Activated T-cell treated with anti-CD3 and anti-CD28 coated beads, Interleukin-2, amount 50 U/mL, for 24 hours (primary cell): Measurements from ENCODE around the gene OR1I1.
"Not testable (repeated sequence)": the region's sequence is repeated elsewhere in the genome, so short reads cannot be mapped to it uniquely, and the experiment has no call there.

Experiments used
- DNase-seq: peaks from one replicate; pipeline ENCODE4 v3.0.0-alpha.2; 2020
- H3K27ac Mint-ChIP-seq: 2 replicates; pipeline ENCODE4 v1.8.0; 2020; ENCODE audit warnings: mild to moderate bottlenecking, mixed read lengths
- H3K27me3 Mint-ChIP-seq: 2 replicates; pipeline ENCODE4 v1.8.0; 2020; ENCODE audit warnings: mixed read lengths
- H3K36me3 Mint-ChIP-seq: 2 replicates; pipeline ENCODE4 v1.8.0; 2020; ENCODE audit warnings: low read depth, mixed read lengths
- H3K4me1 Mint-ChIP-seq: 2 replicates; pipeline ENCODE4 v1.8.0; 2020; ENCODE audit warnings: low read depth, mixed read lengths
- H3K4me3 Mint-ChIP-seq: 2 replicates; pipeline ENCODE4 v1.8.0; 2020; ENCODE audit warnings: mild to moderate bottlenecking, moderate library complexity, mixed read lengths
- H3K9me3 Mint-ChIP-seq: 2 replicates; pipeline ENCODE4 v1.8.0; 2020; ENCODE audit warnings: mixed read lengths

OR1I1 gene, protein sequence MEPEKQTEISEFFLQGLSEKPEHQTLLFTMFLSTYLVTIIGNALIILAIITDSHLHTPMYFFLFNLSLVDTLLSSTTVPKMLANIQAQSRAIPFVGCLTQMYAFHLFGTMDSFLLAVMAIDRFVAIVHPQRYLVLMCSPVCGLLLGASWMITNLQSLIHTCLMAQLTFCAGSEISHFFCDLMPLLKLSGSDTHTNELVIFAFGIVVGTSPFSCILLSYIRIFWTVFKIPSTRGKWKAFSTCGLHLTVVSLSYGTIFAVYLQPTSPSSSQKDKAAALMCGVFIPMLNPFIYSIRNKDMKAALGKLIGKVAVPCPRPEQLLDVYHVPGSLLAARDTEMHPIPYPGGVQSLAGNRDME

DNA sequence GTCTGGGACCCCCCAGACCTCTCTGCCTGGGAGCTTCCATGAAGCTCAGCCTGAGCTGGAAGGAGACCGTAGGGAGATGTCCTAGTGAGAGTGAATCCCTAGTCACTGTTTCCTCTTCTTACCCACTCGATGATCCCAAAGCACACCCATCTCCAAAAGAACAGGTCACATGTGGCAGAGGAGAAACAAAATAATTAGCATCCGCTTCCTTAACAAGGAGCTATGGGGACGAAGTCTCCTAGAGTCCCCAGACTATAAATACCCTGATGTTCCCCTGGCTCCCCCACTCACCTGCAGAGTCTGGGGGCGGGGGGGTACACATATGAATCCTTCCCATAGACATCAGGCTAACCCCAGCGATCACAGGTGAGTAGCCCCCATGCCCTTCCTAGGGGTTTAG lies at the start of gene OR1I1:
Gene OR1I1, plus strand, starts transcription at position 301 of the 400 bp plus-strand sequence. CDS start 4,855 bp downstream, outside the sequence.
- no peak for DNase-seq
- Mint-ChIP-seq H3K4me1 (no peaks in the 10 kb centered on the region), H3K9me3 (no peaks in the 10 kb centered on the region), H3K36me3 (no peaks in the 10 kb centered on the region), H3K27ac (no peak within 1 kb of the TSS), H3K4me3 (no peak within 1 kb of the TSS), H3K27me3 (peaks cover 38% of the 10 kb centered on the region)

DNA sequence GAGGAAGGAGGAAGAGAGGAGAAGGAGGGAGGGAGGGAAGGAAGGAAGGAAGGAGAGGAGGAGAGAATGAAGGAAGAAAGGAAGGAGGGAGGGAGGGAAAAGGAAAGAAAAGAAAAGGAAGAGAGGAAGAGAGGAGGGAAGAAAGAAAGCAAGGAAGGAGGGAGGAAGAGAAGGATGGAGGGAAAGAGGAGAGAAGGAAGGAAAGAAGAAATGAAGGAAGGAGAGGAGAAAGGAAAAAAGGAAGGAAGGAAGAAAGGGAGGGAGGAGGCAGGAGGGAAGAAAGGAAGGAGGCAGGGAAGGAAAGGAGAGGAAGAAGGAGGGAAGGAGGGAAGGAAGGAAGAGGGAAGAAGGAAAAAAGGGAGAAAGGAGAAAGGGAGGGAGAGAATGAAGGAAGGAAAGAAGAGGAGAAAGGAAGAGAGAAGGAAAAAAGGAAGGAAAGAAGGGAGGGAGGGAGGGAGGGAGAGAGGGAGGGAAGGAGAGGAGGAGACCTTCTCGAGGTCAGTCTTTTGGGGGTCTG lies 46.2 kb upstream of the OR1I1 start:
- Mint-ChIP-seq H3K36me3 (no peaks in the 10 kb centered on the region), H3K4me3 (no peak overlapping the region), H3K9me3 (no peaks in the 10 kb centered on the region), H3K27me3 (peaks cover 30% of the 10 kb centered on the region), H3K27ac (no peak overlapping the region), H3K4me1 (no peaks in the 10 kb centered on the region)
- no peak for DNase-seq

DNA sequence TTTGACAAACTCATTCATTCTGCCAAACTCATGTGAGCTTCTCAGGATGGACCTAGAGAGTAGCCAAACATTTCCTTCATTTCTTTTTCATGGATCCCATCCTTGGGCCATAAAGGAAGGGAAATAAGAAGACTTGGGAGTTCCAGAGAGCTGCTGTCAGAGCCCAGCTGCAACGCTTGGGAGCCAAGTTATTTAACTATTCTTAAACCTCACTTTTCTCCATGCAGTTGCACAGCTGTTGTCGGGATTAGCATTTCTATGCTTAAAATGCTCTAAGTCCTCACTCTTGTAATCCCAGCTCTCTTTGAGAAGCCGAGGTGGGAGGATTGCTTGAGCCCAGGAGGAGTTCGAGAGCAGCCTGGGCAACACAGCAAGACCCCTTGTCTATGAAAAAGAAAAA lies 44.4 kb upstream of the OR1I1 start:
- no peaks in the 10 kb centered on the region for H3K4me1 Mint-ChIP-seq
- peaks cover 24% of the 10 kb centered on the region for H3K27me3 Mint-ChIP-seq
- H3K9me3 Mint-ChIP-seq = no peaks in the 10 kb centered on the region
- no peak overlapping the region for H3K27ac Mint-ChIP-seq
- DNase-seq = no peak
- no peak overlapping the region for H3K4me3 Mint-ChIP-seq
- H3K36me3 Mint-ChIP-seq = no peaks in the 10 kb centered on the region

DNA sequence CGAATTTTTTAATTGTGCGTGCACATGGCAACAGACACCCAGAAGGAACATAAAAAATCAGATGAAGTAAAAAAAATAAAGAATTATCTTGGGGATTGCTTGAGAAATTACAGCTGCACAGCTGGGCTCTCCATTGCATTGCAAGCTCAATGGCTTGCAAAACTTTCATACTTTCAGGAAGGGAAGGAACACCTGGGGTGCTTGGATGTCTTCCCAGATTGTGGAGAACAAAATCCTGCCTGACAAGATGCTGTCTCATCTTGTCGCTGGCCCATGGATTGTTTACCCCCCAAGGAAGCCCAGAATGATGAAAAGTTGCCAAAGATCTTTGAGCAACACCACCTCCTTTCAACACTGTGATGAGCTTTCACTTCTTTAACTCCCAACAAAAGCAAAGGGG lies 43.7 kb upstream of the OR1I1 start:
- Mint-ChIP-seq H3K9me3 (no peaks in the 10 kb centered on the region), H3K4me3 (no peak overlapping the region), H3K27me3 (peaks cover 25% of the 10 kb centered on the region), H3K27ac (no peak overlapping the region), H3K36me3 (no peaks in the 10 kb centered on the region), H3K4me1 (no peaks in the 10 kb centered on the region)
- DNase-seq = no peak

DNA sequence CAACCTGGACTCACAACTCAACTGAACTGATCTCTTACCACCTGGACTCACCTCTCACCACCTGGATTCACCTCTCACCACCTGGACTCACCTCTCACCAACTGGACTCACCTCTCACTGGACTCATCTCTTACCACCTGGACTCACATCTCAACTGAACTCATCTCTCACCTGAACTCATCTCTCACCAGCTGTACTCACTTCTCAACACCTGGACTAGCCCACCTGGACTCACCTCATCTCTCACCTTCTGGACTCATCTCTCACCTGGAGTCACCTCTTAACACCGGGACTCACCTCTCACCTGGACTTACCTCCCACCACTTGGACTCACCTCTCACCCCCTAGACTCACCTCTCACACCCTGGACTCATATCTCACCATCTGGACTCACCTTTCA lies 40.0 kb upstream of the OR1I1 start:
- Mint-ChIP-seq H3K36me3 (no peaks in the 10 kb centered on the region), H3K4me3 (no peak overlapping the region), H3K4me1 (no peaks in the 10 kb centered on the region), H3K27me3 (peaks cover 36% of the 10 kb centered on the region), H3K27ac (no peak overlapping the region), H3K9me3 (no peaks in the 10 kb centered on the region)
- no peak for DNase-seq

DNA sequence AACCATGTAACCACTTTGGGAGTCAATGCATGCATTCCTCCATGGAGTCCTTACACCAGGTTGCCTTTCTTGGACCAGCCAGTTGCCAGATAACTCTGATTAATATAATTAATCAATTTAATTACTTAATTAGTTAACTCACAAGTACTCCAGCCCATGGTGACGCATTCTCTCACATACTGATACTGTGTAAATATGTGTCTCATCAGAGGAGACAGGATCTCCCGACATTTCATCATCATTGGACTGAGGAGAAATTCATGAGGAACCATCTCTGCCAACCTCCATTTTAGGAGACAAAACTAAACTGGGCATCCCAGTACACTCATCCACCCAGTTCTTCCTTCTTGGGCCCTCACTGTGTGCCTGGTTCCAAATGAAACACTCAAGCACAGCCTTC lies 39.2 kb upstream of the OR1I1 start:
- Mint-ChIP-seq H3K36me3 (no peaks in the 10 kb centered on the region), H3K27ac (no peak overlapping the region), H3K4me3 (no peak overlapping the region), H3K9me3 (no peaks in the 10 kb centered on the region), H3K4me1 (no peaks in the 10 kb centered on the region), H3K27me3 (peaks cover 40% of the 10 kb centered on the region)
- no peak for DNase-seq

DNA sequence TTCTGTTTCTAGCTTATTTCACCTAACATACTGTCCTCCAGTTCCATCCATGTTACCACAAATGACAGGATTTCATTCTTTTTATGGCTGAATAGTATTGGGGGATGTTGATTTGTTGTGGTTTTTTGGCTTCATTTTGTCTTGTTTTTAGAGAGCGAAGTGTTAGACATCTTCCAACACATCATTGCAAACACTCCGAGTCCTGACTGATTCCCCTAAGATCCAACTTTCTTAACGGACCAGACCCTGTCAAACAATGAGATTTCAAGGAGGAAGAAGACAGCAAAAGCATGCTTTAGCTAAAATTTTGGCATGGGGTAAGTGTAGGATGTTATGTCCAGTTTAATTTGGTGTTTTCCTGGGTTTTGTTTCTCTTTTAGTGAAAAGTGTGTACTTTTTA lies 36.5 kb upstream of the OR1I1 start:
- H3K4me1 Mint-ChIP-seq = no peaks in the 10 kb centered on the region
- H3K9me3 Mint-ChIP-seq = no peaks in the 10 kb centered on the region
- H3K27ac Mint-ChIP-seq = no peak overlapping the region
- no peak for DNase-seq
- H3K27me3 Mint-ChIP-seq = peaks cover 45% of the 10 kb centered on the region
- H3K4me3 Mint-ChIP-seq = no peak overlapping the region
- H3K36me3 Mint-ChIP-seq = no peaks in the 10 kb centered on the region

DNA sequence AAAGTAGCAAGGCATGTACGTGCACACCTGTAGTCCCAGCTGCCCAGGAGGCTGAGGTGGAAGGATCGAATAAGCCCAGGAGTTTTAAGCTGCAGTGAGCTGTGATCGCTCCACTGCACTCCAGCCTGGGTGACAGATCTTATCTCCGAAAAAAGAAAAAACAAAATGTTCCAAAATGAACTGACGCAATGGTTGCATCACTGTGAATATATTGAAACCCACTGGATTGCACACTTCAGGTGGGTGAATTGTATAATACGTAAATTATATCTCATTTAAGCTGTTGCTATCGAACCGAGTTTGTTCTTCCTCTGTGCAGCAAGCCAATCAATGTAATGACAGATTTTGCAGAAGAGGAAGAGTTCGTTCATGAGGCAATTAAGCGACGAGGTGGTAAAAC lies 34.3 kb upstream of the OR1I1 start:
- H3K4me1 Mint-ChIP-seq = no peaks in the 10 kb centered on the region
- H3K36me3 Mint-ChIP-seq = no peaks in the 10 kb centered on the region
- H3K27ac Mint-ChIP-seq = no peak overlapping the region
- DNase-seq = no peak
- peaks cover 60% of the 10 kb centered on the region for H3K27me3 Mint-ChIP-seq
- H3K9me3 Mint-ChIP-seq = no peaks in the 10 kb centered on the region
- H3K4me3 Mint-ChIP-seq = no peak overlapping the region

DNA sequence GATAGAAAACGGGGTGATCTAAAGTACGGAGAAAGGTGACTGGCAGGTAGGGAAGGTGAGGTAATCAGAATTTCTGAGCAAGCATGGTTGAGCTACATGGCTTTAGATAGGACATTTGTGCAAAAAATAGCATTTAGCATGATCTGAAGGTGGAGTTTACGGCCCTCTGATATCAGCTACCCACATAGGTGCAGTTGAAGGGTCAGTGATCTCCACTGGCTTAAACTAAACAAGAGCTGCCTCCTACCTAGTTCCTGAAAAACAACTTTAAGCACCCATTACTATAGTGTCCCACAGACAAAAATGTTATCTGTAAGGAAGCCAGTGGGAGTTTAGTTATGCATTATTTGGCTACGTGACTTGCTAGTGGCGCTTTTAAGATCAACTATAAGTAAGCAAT lies 33.9 kb upstream of the OR1I1 start:
- Mint-ChIP-seq H3K27me3 (peaks cover 57% of the 10 kb centered on the region), H3K9me3 (no peaks in the 10 kb centered on the region), H3K36me3 (no peaks in the 10 kb centered on the region), H3K27ac (no peak overlapping the region), H3K4me3 (no peak overlapping the region), H3K4me1 (no peaks in the 10 kb centered on the region)
- no peak for DNase-seq

DNA sequence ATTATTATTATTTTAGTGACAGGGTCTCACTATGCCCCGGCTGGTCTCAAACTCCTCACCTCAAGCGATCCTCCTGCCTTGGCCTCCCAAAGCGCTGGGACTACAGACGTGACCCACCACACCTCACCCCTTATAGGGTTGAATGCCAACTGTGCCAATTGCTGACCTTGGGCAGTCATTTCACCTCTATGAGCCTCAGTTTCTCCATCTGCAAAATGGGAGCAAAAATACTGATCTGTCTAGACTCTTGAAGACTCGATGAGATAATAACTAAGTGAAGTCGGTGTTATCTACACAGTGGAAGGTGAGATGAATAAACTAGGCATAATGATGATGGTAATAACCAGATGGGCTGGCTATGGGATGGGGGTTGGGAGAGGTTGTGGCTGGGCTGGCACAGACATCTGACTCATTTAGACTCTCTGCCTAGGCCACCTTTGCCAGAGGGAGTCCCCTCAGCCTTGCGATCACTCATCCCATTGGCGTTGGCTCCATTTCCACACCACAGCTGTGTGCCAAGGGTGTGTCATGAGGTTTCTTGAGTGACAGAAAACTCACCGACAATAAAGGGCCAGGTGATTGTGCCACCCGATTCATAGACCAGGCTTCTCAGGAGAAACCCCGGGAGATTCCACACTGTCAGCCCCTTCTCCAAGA lies 33.0 kb upstream of the OR1I1 start, which contains the start of gene CASP14:
Gene CASP14, plus strand, starts transcription at position 596 of the 657 bp plus-strand sequence. CDS start 2,772 bp downstream, outside the sequence.
- Mint-ChIP-seq H3K4me1 (no peaks in the 10 kb centered on the region), H3K4me3 (no peak within 1 kb of the TSS), H3K27ac (no peak within 1 kb of the TSS), H3K36me3 (no peaks in the 10 kb centered on the region), H3K9me3 (no peaks in the 10 kb centered on the region), H3K27me3 (peaks cover 53% of the 10 kb centered on the region)
- no peak for DNase-seq

DNA sequence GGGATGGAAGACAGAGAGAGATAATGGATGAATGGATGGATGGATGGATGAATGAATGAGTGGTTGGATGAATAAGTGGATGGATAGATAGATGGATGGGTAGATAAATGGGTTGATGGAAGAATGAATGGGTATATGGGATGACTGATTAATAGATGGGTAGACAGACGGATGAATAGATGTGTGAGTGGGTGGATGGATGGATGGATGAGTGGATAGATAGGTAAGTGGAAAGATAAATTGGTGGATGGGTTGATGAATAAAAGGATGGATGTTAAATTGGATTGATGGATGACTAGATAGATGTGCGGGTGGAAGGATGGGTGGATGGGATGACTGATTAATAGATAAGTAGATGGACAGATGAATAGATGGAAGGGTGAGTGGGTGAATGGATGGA lies 31.4 kb upstream of the OR1I1 start:
- Mint-ChIP-seq H3K4me3 (no peak overlapping the region), H3K27me3 (peaks cover 41% of the 10 kb centered on the region), H3K9me3 (no peaks in the 10 kb centered on the region), H3K4me1 (no peaks in the 10 kb centered on the region), H3K36me3 (no peaks in the 10 kb centered on the region), H3K27ac (no peak overlapping the region)
- no peak for DNase-seq

DNA sequence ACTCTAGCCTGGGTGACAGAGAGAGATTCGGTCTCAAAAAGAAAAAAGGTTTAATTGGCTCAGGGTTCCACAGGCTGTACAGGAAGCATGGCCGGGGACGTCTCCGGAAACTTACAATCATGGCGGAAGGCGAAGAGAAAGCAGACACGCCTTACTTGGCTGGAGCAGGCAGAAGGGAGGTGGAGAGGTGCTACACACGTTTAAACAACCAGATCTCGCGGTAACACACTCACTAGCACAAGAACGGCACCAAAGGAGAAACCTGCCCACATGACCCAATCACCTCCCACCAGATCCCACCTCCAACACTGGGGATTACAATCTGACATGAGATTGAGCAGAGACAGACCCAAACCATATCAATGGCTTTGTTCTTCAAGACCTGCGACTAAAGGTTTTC lies 20.0 kb upstream of the OR1I1 start:
- Mint-ChIP-seq H3K36me3 (no peaks in the 10 kb centered on the region), H3K4me3 (no peak overlapping the region), H3K27me3 (peaks cover 43% of the 10 kb centered on the region), H3K9me3 (no peaks in the 10 kb centered on the region), H3K4me1 (no peaks in the 10 kb centered on the region), H3K27ac (no peak overlapping the region)
- DNase-seq = no peak

DNA sequence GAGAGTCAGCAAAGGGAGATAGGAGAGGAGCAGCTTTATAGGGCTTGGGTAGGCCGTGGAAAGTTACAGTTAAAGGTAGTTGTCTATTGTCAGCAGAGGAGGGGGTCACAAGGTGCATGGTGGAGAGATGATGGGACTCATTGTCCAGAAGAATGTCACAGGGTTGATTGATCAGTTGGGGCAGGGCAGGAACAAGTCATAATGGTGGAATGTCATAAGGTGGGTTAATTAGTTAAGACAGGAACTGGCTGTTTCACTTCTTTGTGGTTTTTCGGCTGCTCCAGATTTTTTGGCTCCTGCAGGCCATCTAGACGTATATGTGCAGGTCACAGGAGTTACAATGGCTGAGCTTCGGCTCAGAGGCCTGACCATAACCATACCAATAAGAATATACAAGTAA lies 11.6 kb upstream of the OR1I1 start:
- H3K27ac Mint-ChIP-seq, H3K4me3 Mint-ChIP-seq, DNase-seq, H3K9me3 Mint-ChIP-seq, H3K4me1 Mint-ChIP-seq, H3K36me3 Mint-ChIP-seq: not testable (repeated sequence)
- H3K27me3 Mint-ChIP-seq = peaks cover 10% of the 10 kb centered on the region

DNA sequence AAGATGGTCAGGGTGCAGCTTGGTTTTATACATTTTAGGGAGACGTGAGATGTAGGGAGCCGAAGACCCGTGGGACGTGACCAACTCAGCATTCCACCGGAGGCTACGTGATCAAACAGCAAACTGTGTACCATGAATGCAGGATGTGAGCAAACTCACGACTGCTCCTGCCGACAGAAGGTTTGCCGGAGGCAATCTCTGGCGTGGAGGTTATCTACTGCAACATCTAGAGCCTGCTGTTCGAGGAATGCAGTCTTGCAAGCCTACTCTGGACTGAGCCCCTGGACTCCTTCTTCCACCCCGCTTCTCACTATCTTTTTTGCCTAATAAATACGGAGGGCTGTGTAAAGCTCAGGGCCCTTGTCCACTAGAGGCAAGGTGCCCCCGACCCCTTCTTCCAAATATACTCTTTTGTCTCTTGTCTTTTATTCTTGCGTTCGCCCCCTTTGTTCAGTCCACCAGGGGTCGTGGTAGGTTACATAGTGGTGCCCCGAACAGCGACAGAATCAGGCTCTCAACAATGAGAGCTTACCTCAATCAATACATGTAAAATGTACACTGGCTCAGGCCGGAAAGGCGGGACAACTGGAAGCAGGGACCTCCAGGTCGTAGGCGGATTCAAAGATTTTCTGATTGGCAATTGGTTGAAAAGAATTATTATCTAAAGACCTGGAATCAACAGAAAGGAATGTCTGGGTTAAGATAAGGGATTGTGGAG lies 8.9 kb upstream of the OR1I1 start:
- H3K4me3 Mint-ChIP-seq = no peak overlapping the region
- no peaks in the 10 kb centered on the region for H3K4me1 Mint-ChIP-seq

DNA sequence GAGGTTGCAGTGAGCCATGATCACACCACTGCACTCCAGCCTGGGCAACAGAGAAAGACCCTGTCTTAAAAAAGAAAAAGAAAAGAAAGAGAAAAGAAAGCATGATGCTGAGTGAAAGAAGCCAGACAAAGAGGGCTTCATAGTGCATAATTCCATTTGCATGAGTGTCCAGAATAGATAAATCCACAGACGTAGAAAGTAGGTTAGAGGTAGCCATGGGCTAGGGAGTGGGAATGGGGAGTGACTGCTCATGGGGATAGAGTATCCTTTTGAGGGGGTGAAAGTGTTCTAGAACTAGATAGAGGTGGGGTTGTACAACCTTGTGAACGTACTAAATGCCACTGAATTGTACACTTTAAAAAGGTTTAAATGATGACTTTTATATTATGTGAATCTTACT lies 7.6 kb upstream of the OR1I1 start:
- Mint-ChIP-seq H3K4me3 (no peak overlapping the region), H3K4me1 (no peaks in the 10 kb centered on the region), H3K27me3 (peaks cover 11% of the 10 kb centered on the region), H3K36me3 (no peaks in the 10 kb centered on the region), H3K9me3 (no peaks in the 10 kb centered on the region), H3K27ac (no peak overlapping the region)
- DNase-seq = no peak

More for the DNA sequence above, 8.9 kb upstream of the OR1I1 start:
- no peaks in the 10 kb centered on the region for H3K9me3 Mint-ChIP-seq
- H3K36me3 Mint-ChIP-seq = no peaks in the 10 kb centered on the region
- H3K27me3 Mint-ChIP-seq = peaks cover 2% of the 10 kb centered on the region
- no peak overlapping the region for H3K27ac Mint-ChIP-seq
- DNase-seq = no peak
